NCI-H524 treated with DMSO at 0.1 percent for 48 hours (cell line): Measurements from ENCODE around the gene CCDC179.

Experiments
- DNase-seq: peaks from one replicate; lab custom pipeline; 2025; lab: John Stamatoyannopoulos, UW

CCDC179 gene

DNA sequence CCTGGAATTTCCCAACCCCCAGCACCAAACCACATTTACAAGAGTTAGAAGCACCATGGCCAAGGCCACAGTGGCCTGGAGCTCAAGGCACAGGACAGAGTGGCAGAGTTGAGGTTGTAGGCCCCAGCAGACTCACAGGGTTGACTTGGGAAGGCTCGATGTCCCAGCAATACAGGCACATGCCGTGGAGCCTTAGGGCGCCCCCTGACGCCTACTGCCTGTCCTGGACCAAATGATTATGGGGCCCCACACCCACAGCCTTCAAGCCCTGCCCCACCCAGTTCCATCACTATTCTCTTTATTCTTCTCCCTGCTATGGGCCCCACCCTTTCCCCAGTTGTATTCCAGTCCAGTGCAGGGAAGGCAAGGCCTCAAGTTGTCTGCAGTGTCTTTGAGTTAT, at the start of gene CCDC179:
CCDC179 (minus strand) TSS at position 234 of the 400 bp plus-strand sequence; CDS start at position 181, 53 bp downstream.
- DNase-seq: no peak

DNA sequence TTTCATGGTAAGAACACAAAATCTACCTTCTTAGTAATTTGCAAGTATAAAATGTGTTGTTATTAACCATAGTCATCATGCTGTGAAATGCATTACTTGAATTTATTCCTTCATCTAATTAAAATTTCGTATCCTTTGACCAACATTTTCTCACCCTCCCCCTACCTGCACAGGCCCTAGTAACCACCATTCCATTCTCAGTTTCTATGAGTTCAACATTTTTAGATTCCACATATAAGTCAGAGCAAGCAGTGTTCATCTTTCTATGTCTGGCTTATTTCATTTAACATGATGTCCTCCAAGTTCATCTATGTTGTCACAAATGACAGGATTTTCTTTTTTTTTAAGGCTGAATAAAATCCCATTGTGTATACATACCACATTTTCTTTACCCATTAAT, 43.5 kb upstream of the CCDC179 start:
- DNase-seq: no peak

DNA sequence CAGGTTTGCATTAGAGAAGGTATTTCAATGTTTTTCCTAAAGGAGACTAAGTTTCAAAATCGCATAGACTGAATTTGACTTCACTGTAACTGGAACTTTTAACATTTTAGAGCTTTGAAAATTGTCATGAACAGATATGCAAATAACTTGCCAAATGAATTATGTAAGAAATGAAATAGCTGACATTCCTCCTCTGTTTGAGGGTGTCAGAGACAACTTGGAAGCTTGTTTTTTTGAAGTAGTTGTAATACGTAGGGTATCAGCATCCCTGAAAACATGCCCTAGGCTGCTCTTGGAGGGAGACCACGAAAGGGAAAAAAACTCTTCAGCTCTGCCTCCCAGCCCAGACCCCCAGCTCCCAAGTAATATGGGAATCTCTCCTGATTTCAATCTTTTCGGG, 41.3 kb upstream of the CCDC179 start:
- DNase-seq: no peak

DNA sequence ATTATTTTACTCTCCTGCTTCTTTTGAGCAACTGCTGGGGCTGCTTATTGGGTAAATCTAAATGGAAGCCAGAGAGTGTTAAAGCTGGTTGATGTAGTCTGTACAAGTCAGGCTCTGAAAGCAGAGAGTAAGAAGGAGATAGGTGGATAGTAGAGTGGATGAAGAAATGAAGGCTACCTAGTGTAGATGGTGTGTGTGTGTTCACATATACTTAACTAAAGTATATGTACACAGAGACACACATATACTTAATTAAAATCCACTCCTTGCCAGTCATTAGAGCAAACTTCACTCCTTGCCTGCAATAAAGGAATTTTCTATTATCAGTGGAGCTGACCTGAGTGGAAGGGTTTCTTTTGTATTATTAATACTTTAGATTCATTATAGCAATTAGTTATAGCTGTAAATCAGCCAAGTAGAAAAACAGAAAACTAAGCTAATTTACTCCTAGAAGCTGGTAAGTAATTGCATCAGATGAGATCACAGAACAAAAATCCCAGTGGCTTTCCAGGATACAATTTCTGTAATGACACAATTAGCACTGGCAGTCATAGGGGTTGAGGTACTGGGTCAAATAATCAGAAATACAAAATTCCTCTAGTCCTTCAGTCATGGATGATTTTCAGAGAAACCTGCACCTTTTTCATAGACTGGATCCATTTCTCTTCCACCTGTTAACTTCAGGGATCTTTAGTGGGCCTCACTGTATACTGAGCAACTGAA, 40.7 kb upstream of the CCDC179 start:
- DNase-seq: no peak

DNA sequence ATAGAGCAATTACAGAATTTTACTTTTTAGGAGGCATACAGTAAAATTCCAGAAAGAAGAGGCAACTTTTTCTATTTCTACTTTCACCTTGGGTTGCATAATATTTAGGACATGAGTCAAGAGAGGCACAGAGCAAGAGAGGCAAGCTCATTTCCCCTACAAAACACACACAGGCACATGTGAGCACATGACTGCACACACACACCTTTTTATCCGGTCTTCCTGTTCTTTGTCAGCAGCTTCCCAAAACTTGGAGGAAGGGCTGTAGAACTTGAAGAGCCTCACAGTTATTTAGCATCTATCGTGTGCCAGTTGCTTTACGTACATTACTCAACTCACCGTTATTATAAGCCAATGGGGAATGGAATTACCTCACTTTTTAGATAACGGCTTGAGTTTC, 37.8 kb upstream of the CCDC179 start:
- DNase-seq: no peak

DNA sequence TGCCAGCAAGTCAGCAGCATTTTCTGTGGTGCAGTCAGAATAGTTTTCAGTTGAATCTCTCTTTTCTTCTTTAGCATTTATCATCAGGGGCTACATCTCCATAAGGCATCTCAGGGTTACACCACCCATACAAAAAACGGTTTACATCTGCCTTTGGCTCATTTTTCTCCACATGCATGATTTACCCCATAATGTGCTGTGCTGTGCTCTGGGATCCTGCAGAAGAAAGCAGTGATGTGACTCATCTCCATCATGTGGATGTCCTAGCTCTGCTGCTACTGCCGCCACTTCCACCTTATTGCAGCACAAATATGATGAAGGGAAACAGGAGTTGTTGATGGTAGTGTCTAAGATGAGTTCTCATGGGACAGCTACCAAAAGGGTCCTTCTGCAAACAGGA, 30.0 kb upstream of the CCDC179 start:
- DNase-seq: no peak

DNA sequence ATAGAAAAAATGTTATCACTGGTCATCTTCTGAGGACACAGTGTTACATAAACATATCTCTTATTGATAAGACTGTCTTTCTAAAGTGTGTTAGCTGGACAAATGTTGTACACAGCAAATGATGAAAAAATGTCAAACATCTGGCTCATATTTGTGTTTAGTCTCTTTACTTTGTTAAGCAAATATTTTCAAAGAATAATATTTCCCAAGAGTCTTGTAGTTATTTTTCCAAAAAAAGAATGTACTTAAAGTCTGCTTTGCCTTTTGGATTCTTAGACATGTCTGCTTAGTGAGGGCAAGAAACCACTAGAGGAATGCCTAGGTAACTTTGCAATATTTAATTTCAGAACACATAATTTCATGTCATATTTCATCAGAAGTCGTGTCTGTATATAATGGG, 23.9 kb upstream of the CCDC179 start:
- DNase-seq: no peak

DNA sequence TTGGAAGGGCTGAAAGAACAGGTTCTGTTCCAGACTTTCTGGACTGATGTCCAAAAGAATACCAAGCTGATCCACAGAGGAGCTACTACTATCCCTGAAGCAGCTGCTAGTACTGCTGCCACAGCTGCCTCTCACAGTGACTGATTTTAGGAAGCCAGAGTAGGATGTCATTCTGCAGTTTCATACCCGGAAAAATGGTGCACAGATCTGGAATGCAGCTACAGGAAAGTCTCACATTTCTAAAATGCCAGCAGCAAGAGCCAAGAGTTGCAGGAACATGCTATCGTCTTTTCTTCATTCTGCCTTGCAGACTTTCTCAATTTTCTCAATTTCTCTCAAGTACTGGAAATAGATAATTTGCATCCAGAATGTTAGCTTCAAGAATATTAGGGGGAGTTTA, 19.4 kb upstream of the CCDC179 start:
- DNase-seq: no peak

DNA sequence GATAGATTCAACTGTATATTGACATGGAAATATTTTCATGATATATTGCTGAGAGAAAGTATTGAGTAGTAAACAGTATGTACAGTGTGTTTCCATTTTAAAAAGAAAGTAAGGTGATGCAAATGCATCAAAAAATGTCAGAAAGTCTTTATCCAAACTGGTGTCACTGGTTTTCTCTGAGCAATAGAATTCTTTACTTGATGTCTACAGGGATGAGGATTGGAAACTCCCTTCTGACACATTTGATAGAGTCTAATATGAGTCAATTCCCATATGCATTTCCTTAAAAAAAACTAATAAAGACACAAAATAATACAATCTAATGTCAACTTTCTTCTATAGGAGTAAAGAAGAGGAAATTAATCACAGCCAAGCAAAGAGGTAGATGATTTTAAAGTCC, 18.3 kb upstream of the CCDC179 start:
- DNase-seq: no peak

DNA sequence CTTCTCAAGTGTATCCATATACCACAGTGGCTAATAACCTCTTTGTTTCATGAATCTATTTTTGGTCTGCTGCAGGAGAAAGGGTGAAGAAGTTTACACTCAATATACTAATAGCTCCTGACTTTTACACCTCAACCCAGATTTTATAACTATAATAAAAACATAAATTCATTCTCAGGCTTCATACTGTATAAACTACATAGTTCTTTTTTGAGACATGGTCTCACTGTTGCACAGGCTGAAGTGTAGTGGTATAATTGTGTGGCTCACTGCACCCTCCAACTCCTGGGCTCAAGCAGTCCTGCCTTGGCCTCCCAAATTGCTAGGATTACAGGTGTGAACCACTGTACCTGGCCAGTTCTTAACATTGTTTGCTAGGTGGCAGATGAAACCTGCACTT, 17.8 kb upstream of the CCDC179 start:
- no peak for DNase-seq

DNA sequence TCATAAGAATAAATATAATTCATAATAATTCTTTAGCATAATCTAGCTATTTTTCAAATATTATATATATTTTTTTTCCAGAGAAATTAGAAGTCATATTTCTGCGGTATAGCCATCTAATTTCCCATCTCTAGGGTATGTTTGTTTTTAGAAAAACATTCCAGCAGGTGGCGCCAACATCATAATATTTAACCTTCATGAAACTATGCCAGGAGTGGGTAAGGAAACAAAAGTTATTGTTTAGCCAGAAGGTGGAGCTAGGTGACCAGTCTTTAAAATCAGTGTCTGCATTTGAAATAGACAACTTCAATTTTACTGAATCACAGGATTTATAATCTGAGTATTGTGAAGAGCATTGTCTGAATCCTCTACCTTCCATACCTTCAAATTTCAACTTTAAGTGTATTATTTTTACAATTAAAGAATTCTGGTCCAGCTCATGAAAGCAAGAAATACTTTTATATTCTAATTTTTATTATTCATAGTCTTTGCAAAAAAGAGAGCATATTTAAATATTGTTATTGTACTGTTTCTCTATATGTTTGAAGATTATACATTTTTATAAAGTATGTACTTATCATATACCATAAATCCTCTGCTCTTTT, 15.7 kb upstream of the CCDC179 start:
- peak; percentile 40 for DNase-seq

DNA sequence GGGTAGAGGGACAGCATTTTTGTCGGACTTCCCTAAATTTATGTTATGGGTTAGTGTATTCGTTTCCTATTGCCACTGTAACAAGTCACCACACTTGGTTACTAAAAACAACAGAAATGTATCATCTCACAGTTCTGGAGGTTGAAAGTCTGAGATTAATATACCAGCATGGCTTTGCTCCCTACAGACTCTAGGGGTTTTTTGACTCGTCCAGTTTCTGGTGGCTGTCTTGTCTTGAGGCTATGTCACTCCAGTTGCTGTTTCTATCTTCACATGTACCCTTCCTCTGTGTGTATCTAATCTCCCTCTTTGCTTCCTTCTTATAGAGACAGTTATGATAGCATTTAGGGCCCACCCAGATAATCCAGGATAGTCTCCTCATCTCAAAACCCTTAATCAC, 9.1 kb upstream of the CCDC179 start:
- DNase-seq: no peak

DNA sequence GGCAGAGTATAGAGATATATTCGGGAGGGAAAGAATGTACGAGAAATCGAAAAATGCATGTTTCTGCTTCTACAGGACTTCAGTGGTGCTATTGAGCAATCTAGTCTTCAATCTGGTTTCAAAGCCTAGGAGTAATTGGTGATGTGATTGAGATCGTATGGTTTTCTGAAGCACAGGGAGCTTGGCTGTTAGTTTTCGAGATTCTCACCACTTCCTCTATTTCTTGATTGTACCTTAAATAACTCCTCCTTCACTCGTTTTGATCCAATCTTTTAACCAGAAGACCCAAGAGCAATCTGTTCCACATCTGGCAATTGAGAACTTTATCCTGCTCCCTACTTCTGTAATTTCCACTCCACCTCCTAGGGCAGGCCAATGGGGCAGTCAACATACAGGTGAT, 518 bp downstream of the CCDC179 start:
- no peak for DNase-seq

DNA sequence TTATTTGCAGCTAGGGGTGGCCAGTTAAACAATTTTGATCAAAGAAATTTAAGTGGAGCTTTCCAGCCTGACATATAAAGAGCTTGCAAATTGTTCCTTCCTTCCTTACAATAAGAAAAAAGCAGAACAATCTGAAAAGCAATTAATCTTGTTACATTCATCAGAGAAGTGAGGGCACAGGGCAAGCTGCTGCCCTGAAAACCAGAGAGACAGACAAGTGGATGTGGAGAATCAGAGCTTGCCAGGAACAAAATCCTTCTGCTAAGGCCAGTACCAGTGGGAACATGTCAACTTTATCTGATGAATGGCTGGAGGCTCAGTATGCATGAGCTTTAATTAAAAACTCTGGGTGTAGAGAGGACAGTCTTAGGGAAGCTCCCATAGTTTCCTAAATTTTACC, 8.8 kb downstream of the CCDC179 start:
- no peak for DNase-seq

DNA sequence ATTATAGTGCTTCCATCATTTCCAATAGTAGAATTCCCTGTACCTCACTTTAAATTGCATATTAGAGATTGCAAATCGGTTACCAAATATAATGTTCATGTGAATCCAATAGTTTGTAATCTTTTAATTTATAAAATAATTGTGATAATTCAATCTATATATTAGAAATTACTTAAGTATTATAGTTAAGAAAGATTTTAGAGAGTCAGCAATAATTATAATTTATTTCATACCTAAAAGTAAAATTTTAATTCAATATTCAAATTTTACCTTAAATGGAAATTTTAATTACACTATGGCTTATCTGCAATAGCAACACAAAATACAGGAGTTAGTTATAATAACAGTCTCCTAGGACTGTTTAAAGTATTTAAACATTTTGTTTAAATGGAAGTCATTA, 13.5 kb downstream of the CCDC179 start:
- DNase-seq: no peak

DNA sequence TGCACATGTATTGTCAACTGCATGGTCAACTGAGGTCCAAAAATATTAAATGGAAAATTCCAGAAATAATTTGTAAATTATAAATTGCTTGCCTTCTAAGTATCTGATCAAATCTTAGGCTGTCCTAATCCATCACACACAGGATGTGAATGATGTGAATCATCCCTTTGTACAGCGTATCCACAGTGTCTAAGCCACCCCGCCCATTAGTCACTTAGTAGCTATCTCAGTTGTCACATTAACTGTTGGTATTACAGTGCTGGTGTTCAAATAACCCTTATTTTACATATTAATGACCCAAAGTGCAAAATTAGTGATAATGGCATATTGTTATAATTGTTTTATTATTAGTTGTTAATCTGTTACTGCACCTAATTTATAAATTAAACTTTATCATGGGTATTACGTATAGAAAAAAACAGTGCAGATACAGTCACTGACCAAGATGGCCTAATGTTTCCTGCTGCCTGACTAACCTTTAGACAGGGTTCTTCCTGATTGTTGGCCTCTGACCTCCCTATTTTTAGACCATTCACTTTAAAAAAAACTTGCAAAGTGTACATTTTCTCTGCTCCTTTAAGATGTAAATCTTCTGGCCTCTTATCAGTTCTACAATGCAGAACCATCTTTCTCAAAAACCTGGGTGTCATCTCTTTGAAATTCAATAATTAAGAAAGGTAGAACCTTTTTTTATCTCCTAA, 27.8 kb downstream of the CCDC179 start:
- DNase-seq: no peak

DNA sequence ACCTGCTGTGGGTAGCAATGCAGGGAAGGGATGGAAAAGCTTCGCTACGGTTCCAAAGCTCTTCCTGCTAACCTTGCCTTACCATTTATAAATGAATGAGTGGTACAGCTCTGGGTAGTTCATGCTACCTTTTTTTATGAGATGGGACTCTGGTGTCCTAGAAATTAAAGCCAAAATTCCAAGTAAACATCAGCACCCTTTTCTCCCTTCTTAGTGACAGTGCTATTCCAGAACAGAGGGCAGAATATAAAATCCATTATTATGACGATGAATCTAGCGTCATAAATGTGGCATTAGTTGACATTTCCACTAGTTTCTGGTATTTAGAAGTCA, 30.2 kb downstream of the CCDC179 start:
- no peak for DNase-seq

DNA sequence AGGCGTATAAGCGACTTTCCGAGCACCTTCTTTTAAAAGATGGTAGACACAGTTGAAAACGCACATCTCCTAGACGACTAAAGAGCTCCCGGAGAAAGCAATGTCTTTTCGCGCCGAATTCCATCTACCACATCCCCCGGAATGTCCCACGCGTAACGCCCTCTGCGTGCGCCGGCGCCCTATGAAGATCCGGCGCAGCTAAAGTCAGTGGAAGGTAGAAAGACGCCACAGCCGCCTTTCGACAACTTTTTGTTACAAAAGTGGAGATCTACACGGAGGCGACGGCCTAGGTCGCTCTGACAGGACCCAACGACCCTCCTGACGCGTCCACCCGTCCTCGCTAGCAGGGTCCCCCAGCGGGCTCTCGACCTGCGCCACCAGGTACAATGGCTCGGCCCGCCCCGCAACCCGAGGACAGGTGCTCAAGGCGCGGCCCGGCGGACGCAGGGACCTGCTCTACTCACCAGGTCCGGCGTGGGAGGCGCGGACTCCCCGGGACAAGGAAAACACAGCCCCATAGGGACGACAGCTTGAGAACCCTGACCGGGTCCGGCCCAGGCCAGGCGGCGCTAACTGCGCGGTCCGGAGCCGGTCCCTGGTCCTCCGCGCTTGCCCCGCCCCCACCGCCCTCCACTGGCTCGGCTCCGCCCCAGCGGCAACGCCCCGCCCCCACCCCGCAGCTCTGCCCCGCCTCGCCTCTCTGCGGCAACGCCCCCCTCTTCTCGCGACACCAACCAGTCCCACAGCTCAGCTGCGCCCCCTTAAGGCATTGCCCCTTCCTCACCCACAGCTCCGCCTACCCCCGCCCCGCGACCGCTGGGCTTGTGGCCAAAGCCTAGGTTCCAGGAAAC, 30.8 kb downstream of the CCDC179 start, which contains the start of gene SVIP:
SVIP (minus strand) TSS at position 571 of the 851 bp plus-strand sequence; CDS start at position 518, 53 bp downstream.
- DNase-seq: peak; percentile 71

DNA sequence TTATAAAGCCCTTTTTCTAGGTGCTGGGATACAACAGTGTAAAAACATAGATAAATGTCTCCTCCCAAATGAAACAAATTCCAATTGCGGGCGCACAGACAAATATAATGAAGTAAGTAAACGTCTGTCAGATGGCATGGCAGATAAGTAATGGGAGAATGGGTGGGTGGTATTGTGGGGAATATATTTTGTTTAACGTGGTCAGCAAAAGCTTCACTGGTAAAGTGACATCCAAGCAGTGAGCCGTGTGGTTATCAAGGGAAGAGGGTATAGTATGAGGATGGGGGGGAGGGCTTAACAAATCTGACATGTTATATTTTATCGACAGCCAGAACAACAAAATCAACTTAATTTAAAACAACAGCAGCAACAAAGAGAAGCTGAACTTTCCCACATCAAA, 31.9 kb downstream of the CCDC179 start:
- no peak for DNase-seq

DNA sequence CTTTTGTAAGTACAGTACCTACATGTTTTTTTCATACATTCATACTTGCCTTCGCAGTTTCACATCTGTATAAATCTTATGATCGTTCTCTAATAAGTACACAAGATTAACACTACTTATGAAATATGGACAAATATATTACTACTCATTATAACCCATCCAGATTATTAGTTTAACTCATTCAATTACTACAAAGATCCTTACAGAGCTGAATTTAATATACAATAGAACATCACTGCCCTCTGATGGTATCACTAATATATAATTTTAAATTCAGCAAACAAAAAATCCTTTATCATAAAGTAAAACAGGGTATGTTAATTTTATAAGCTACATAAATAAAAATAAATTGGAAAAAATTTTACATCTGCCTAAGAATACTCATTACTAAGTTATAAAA, 38.1 kb downstream of the CCDC179 start:
- no peak for DNase-seq

DNA sequence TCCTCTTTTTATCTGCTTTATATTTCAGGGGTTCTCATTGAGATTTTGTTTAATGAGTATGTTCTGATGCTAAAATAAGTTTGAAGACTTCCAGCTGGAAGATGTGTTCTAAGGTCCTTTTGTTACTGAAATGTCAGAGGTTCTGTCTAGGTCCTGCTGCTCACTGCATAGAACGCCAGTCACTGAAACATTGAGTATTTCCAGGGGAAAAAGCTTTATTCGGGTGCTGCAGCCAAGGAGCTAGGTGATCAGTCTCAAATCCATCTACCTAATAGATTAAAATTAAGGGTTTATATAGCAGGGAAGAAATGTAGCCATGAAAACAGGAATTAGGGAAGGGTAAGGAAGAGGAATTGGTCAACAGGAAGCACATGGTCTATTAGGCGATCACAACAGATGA, 50.4 kb downstream of the CCDC179 start:
- DNase-seq: no peak

DNA sequence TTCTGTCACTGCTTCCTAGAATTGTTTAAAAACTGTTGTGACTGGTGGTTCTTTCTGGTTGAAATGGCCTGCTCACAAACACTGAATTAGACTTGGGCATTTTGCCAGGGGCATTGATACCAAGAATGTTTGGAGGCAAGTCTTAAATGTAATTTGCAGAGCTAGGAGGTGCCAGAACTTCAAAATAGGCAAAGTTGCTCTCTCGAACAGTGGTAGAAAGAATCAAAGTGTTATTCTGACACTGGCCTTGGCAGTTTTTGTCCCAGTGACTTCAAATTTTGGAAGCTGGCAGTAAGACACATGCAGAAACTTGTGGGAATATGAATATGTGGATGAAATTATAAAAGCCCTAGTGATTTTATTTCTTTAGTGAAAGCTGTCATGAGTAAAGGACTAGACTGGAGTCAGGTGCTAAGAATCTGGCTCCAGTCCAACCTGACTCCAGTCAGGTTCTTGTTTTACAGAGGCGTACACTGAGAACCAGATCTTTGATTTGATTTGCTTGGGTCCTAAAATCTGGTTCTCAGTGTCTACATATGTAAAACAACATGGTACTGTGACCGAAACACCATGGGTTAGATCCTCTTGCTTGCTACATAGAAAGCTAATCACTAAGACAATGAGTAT, 51.6 kb downstream of the CCDC179 start:
- no peak for DNase-seq
